HG03139 (cell line): ENCODE results near the gene SLAMF9.
A peak's percentile ranks its signal among the peaks of the same experiment; 100 is the strongest.

Source experiments
- ATAC-seq: cut with Tn5 transposase; IDR thresholded peaks from one replicate; pipeline ENCODE4 v1.9.1; 2021; ENCODE audit not compliant: unreplicated experiment

SLAMF9 gene

GRCh38 chr1:159935305-159935704 is 18.7 kb downstream of the SLAMF9 start:
- ATAC-seq = no peak

- ATAC-seq = no peak
Observed at GRCh38 chr1:159934136-159935039, 19.6 kb downstream of the SLAMF9 start.

GRCh38 chr1:159933347-159933746 is 20.7 kb downstream of the SLAMF9 start:
- ATAC-seq = no peak

- ATAC-seq = no peak
Observed at GRCh38 chr1:159932296-159933285, 21.4 kb downstream of the SLAMF9 start.

GRCh38 chr1:159931795-159932173 is 22.3 kb downstream of the SLAMF9 start:
- no peak for ATAC-seq

GRCh38 chr1:159931101-159931794 is 22.8 kb downstream of the SLAMF9 start:
- ATAC-seq = no peak

GRCh38 chr1:159930634-159931033 is 23.4 kb downstream of the SLAMF9 start:
- no peak for ATAC-seq

- ATAC-seq = no peak
Observed at GRCh38 chr1:159930216-159930615, 23.8 kb downstream of the SLAMF9 start.

- no peak for ATAC-seq
Observed at GRCh38 chr1:159929155-159930051, 24.6 kb downstream of the SLAMF9 start.

- no peak for ATAC-seq
Observed at GRCh38 chr1:159928491-159929050, 25.5 kb downstream of the SLAMF9 start.

GRCh38 chr1:159927849-159928431 is 26.1 kb downstream of the SLAMF9 start:
- no peak for ATAC-seq

GRCh38 chr1:159927211-159927848 is 26.7 kb downstream of the SLAMF9 start:
- no peak for ATAC-seq

- ATAC-seq = no peak
Observed at GRCh38 chr1:159925719-159926078, 28.3 kb downstream of the SLAMF9 start.

GRCh38 chr1:159924791-159925718 is 29.0 kb downstream of the SLAMF9 start, which contains the start of gene TAGLN2:
TAGLN2 (minus strand) TSS chr1:159925507; CDS start chr1:159920509, 4,998 bp downstream.
- peak; percentile 53 for ATAC-seq

- ATAC-seq = peak; percentile 13
Observed at GRCh38 chr1:159924025-159924790, 29.8 kb downstream of the SLAMF9 start.

GRCh38 chr1:159923203-159924024 is 30.6 kb downstream of the SLAMF9 start:
- ATAC-seq = peak; percentile 19
